Psoas muscle (tissue), 8 donors: ENCODE measurements around the gene VPS16. TPM values are rescaled to one million over a fixed set of nuclear protein-coding genes. Genes with fewer than 3 reads are reported as not detected.

Experiments used
- ATAC-seq, 4 donors: fragments of 200-7000 bp; cut with Tn5 transposase; one replicate each; pipeline ENCODE4 v1.9.1; 2020; ENCODE audit warnings: moderate library complexity in 3 of 4, mild to moderate bottlenecking in 2 of 4
- DNase-seq, 2 donors: peaks; one replicate each; pipeline ENCODE4 v3.0.0-alpha.2; 2020
- H3K27ac ChIP-seq: fragments of 200-600 bp; one replicate; pipeline ENCODE4 v1.8.0; 2022
- H3K27me3 ChIP-seq, 3 donors: fragments of 200-600 bp in 1 of 3; one replicate each; pipeline versions ENCODE4 v1.6.1 to v1.8.0; 2013 to 2022; ENCODE audit warnings: low read length in 2 of 3, mild to moderate bottlenecking in 2 of 3, moderate library complexity in 1 of 3; ENCODE audit not compliant: insufficient read depth in 3 of 3
- H3K36me3 ChIP-seq, 2 donors: fragments of 200-600 bp in 1 of 2; one replicate each; pipeline versions ENCODE4 v1.6.1 to v1.8.0; 2013 to 2022; ENCODE audit warnings: low read depth in 1 of 2, mild to moderate bottlenecking in 1 of 2, moderate library complexity in 1 of 2; ENCODE audit not compliant: insufficient read depth in 1 of 2
- H3K4me1 ChIP-seq: fragments of 200-600 bp; one replicate; pipeline ENCODE4 v1.8.0; 2022
- H3K4me3 ChIP-seq: fragments of 200-600 bp; one replicate; pipeline ENCODE4 v1.8.0; 2022; ENCODE audit warnings: mild to moderate bottlenecking
- H3K9me3 ChIP-seq: fragments of 200-600 bp; one replicate; pipeline ENCODE4 v1.8.0; 2022
- CTCF ChIP-seq: fragments of 200-600 bp; IDR thresholded peaks from one replicate; pipeline ENCODE4 v1.8.0; 2022; ENCODE audit warnings: antibody characterized with exemption
- WGBS, 3 donors: extraction: QIAGEN DNeasy Blood & Tissue Kit; methylation state at CpG; one replicate each; pipeline versions ENCODE4 v1.1.6 to v1.1.7; 2013; 5-methylcytosine and 5-hydroxymethylcytosine counted together
- intact Hi-C, 2 donors: fragments of 100-400 bp; cut with DNase I; formaldehyde crosslinking; loops; one replicate each; pipeline versions ENCODE4 v1.11.0 to v1.14.2; 2022
- polyA plus RNA-seq, 3 donors: library from polyadenylated mRNA; stranded (reverse); fragments of 200-250 nt; gene quantifications; one replicate each; pipeline ENCODE4 v1.2.3, GENCODE V29; 2013
- total RNA-seq, 4 donors: library from RNA; stranded (reverse); fragmentation: NEBNext Ultra II Directional in 2 of 4; extraction: Animal tissue kit (Norgen Biotek cat#: 25700) in 2 of 4; gene quantifications; one replicate each; pipeline versions ENCODE4 v1.2.1 to v1.2.4, GENCODE V29; 2021 to 2023
- donor health status: healthy with polysubstance abuse.
- donor health status: DM: no; HTN: no; CAD: no; lungs with moderate emphysema.
- donor health status: Bipolar disorder and iron deficiency.
- donor health status: healthy.
- donor health status: DM: yes; HTN: yes; CAD: no.
- donor health status: DM: no; HTN: no; CAD: no.
- donor health status: DM: no; HTN: no; CAD: no.
- donor health status: DM: yes; HTN: yes; CAD: no.

VPS16 gene
- total and polyA plus RNA-seq, 7 donors: 17.1 to 25.5 (median 20.2) TPM

- intact Hi-C loops: no loop called here
- 74 to 92% (median 80%) methylated on average over 12 to 20 of the region's 20 CpGs for WGBS, 3 donors
- peaks cover 5% of the 10 kb centered on the region for H3K9me3 ChIP-seq
- TF ChIP-seq CTCF: no peak
- H3K4me3 ChIP-seq: no peak overlapping the region
- no peak for DNase-seq
- no peak overlapping the region for H3K27ac ChIP-seq
- H3K4me1 ChIP-seq: no peaks in the 10 kb centered on the region
- no peaks in the 10 kb centered on the region for H3K36me3 ChIP-seq
- H3K27me3 ChIP-seq: peaks cover 0 to 60% (median 20%) of the 10 kb centered on the region in 3 donors
- ATAC-seq: no peak
Observed at GRCh38 chr20:2816583-2817340, 23.8 kb upstream of the VPS16 start.

GRCh38 chr20:2817341-2817726 lies 23.2 kb upstream of the VPS16 start:
- no peak for TF ChIP-seq CTCF
- intact Hi-C loops: no loop called here
- 79 to 93% (median 85%) methylated on average over 2 of the region's 2 CpGs for WGBS, 3 donors
- no peaks in the 10 kb centered on the region for H3K36me3 ChIP-seq
- ATAC-seq (peak in 1 of 4 donors; percentile 28), DNase-seq (no peak)
- no peak overlapping the region for H3K4me3 ChIP-seq
- H3K27me3 ChIP-seq: peaks cover 0 to 60% (median 22%) of the 10 kb centered on the region in 3 donors
- H3K4me1 ChIP-seq: no peaks in the 10 kb centered on the region
- H3K27ac ChIP-seq: no peak overlapping the region
- H3K9me3 ChIP-seq: peaks cover 2% of the 10 kb centered on the region

GRCh38 chr20:2817891-2818595 lies 22.5 kb upstream of the VPS16 start:
- ATAC-seq (peak in 2 of 4 donors; percentile 34 to 72), DNase-seq (peak; percentile 61 to 86)
- WGBS, 3 donors: 47 to 67% (median 50%) methylated on average over 7 of the region's 7 CpGs
- intact Hi-C loops: no loop called here
- Histone ChIP-seq H3K9me3 (no peaks in the 10 kb centered on the region), H3K27ac (no peak overlapping the region), H3K36me3 (no peaks in the 10 kb centered on the region), H3K4me1 (no peaks in the 10 kb centered on the region), H3K27me3 (peaks cover 0 to 53% (median 22%) of the 10 kb centered on the region in 3 donors), H3K4me3 (no peak overlapping the region)
- no peak for TF ChIP-seq CTCF

- Histone ChIP-seq H3K27me3 (peaks cover 0 to 51% (median 21%) of the 10 kb centered on the region in 3 donors), H3K4me1 (no peaks in the 10 kb centered on the region), H3K4me3 (no peak overlapping the region), H3K9me3 (no peaks in the 10 kb centered on the region), H3K27ac (no peak overlapping the region), H3K36me3 (no peaks in the 10 kb centered on the region)
- DNase-seq: no peak
- WGBS, 3 donors: 28 to 36% (median 29%) methylated on average over 31 to 32 of the region's 32 CpGs
- no peak for ATAC-seq
- intact Hi-C loops: no loop called here
- TF ChIP-seq CTCF: no peak
Observed at GRCh38 chr20:2820084-2820895, 20.3 kb upstream of the VPS16 start.
